LNCaP clone FGC (cell line): ENCODE data around the gene EBLN2.

Source experiments
- DNase-seq: peaks from one replicate; pipeline ENCODE4 v3.0.0-alpha.2; 2011; ENCODE audit warnings: low read depth
- H3K4me3 ChIP-seq: 2 replicates; pipeline ENCODE4 v1.5.1; 2011; ENCODE audit warnings: mild to moderate bottlenecking, low read depth, low read length, control low read depth
- TF ChIP-seq, protein P1 (sequence below): IDR thresholded peaks from 2 replicates; pipeline ENCODE4 v1.5.1; 2012; ENCODE audit warnings: mild to moderate bottlenecking; ENCODE audit not compliant: control insufficient read depth, insufficient read depth; ENCODE audit errors: extremely low read depth

The EBLN2 gene

DNA sequence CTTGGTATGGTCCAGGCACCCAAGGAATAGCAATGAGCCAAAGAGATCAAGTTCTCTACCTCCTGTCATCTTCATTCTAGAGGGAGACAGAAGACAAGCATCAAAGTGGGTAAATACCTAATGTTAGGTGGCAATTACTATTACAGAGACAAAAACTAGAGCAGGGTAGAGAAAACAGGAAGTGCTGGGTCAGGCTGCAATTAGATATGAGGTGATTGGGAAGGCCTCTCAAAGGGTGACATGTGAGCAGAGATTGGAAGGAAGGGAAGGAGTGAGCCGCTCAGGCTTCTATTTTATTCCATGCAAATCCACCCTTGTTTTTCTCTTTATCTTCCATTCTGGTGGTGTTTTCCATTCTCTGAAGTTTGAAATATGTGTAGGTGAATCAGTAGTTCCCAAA, 37.4 kb downstream of the EBLN2 start:
- no peak for DNase-seq
- TF ChIP-seq, protein P1, sequence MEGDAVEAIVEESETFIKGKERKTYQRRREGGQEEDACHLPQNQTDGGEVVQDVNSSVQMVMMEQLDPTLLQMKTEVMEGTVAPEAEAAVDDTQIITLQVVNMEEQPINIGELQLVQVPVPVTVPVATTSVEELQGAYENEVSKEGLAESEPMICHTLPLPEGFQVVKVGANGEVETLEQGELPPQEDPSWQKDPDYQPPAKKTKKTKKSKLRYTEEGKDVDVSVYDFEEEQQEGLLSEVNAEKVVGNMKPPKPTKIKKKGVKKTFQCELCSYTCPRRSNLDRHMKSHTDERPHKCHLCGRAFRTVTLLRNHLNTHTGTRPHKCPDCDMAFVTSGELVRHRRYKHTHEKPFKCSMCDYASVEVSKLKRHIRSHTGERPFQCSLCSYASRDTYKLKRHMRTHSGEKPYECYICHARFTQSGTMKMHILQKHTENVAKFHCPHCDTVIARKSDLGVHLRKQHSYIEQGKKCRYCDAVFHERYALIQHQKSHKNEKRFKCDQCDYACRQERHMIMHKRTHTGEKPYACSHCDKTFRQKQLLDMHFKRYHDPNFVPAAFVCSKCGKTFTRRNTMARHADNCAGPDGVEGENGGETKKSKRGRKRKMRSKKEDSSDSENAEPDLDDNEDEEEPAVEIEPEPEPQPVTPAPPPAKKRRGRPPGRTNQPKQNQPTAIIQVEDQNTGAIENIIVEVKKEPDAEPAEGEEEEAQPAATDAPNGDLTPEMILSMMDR, result no peak

DNA sequence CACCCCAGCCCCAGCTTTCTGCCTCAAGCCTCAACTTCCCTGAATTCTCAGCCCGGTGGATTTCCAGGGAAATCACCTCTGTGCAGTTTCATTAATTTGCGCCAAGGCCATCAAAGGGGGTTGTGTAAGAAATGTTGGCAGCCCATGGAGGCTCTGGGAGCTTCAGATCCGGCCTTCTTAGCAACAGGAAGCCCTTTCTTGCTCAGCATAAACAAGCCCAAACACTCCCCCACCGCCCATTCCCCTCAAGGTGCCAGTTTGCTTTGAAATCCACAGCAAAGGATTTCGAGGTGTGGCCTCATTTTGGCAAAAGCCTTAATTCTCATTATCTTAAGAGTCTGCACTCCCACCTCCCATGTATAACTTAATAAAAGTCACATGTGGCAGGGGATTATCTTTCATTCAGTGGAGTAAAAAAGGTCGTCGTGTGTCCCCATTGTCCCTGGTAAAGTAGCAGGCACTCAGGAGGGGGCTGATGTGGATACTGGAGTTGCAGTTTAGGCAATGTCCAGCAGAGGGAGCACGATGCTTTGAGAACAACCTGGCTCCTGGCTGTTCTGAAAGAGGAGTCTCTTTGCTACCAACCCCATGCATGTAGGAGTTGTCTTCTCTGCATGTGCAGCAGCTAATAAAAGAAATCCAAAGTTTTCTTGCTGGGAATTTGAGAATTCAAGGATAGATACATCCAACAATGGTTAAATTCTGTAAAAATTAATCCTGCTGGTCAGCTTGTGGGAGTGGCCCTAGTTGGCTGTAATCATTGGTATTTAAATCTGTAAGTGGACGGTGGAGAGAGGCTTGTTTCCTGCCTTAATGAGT, 39.5 kb downstream of the EBLN2 start:
- no peak overlapping the region for H3K4me3 ChIP-seq
- DNase-seq, result peak; percentile 36
- TF ChIP-seq, protein P1, result peak; percentile 97

More for the DNA sequence above, 37.4 kb downstream of the EBLN2 start:
- no peak overlapping the region for H3K4me3 ChIP-seq

DNA sequence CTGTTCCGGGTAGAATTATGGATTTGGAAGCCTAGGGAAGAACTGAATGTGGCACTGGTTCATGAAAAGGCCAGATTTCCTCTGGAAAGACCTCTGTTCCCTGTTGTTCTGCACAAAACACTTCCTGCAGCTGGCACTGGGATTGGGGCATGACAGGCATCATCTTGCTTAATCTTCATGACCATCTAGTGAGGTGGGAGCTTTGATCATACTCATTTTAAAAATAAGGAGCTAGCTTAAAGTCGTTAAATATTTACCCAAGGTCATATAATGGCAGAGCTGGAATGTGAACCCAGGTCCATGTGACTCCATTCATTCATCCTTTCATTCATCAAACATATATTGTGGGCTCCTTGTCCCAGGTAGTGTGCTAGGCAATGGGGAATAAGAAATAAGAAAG, 40.4 kb downstream of the EBLN2 start:
- H3K4me3 ChIP-seq, result no peak overlapping the region
- no peak for DNase-seq
- TF ChIP-seq, protein P1, result no peak

DNA sequence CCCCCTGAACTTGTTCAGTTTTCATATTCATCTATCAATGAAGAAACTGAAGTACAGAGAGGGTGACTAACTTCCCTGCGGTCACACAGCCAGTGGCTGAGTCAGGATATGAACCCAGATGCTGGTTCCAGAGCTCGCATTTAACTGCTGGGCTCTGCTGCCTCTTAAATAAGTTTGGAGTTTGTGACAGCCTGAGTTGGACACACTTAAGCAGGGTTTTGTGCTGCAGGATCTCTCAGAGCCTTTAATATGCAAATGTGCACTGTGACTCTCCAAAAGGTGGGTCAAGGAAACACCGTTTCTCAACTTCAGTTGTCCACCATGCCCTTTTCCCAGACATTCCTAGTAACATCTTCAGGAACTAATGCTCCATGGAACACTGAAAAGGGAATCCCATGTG, 45.8 kb downstream of the EBLN2 start:
- no peak overlapping the region for H3K4me3 ChIP-seq
- no peak for DNase-seq
- TF ChIP-seq, protein P1, result no peak

DNA sequence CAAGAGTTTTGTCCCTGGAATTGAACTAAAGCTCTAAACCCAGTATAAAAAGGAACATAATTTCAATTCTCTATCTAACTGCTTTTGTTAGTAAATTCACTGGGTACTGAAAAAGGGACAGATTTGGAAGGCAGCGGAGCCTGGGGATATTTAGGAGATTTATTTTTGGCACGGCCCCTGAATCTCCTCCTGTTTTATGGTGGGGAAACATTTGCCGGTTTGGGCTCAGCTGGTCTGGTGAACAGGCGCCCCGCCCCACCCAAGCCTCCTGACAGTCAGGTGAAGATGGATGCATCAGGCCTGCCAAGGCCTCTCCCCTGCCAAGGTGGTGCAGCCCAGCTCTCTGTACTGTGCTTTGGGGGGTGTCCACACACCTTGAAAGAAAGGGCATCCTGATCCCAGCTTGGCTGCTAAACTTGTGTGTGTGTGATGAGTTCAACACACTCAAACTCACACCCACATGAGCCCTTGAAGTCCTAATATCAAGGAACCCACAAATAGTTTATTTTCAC, 46.3 kb downstream of the EBLN2 start:
- TF ChIP-seq, protein P1, result no peak
- no peak for DNase-seq
- H3K4me3 ChIP-seq, result no peak overlapping the region

DNA sequence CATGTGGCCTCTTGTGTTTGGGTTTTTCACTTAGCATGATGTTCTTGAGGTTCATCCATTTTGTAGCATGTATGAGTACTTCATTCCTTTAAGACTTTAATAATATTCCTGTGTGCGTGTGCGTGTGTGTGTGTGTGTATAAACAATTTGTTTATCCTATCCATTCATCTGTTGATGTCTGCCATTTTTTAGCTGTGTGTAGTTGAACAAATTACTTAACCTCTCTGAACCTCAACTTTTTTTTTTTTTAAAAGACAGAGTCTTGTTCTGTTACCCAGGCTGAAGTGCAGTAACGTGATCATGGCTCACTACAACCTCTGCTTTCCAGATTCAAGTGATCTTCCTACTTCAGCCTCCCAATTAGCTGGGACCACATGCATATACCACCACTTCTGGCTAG, 47.3 kb downstream of the EBLN2 start:
- TF ChIP-seq, protein P1, result no peak

DNA sequence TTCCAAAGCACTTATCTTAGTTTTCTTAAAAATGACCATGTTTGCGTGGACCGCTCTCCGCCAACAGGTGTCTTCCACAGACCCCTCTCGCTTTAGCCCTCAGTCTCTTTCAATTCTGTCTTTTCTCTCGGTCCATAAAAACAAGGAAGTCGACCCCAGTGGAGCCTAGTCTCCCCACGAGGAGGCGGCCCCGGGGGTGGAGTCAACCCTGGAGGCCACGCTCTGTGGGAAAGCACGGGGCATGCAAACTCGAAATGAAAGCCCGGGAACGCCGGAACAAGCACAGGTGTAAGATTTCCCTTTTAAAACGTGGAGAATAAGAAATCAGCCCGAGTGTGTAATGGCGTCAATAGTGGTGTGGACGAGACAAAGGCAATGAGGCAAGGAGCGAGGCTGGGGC, 49.1 kb downstream of the EBLN2 start:
- TF ChIP-seq, protein P1, result no peak
- DNase-seq, result no peak
- H3K4me3 ChIP-seq, result no peak overlapping the region

More for the DNA sequence above, 47.3 kb downstream of the EBLN2 start:
- no peak overlapping the region for H3K4me3 ChIP-seq
- no peak for DNase-seq
